NCI-H1436 treated with DMSO at 0.1 percent for 48 hours (cell line): ENCODE data around the gene CAVIN4.

Experiments used
- DNase-seq: peaks from one replicate; lab custom pipeline; 2025; lab: John Stamatoyannopoulos, UW

The CAVIN4 gene, protein sequence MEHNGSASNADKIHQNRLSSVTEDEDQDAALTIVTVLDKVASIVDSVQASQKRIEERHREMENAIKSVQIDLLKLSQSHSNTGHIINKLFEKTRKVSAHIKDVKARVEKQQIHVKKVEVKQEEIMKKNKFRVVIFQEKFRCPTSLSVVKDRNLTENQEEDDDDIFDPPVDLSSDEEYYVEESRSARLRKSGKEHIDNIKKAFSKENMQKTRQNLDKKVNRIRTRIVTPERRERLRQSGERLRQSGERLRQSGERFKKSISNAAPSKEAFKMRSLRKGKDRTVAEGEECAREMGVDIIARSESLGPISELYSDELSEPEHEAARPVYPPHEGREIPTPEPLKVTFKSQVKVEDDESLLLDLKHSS

DNA sequence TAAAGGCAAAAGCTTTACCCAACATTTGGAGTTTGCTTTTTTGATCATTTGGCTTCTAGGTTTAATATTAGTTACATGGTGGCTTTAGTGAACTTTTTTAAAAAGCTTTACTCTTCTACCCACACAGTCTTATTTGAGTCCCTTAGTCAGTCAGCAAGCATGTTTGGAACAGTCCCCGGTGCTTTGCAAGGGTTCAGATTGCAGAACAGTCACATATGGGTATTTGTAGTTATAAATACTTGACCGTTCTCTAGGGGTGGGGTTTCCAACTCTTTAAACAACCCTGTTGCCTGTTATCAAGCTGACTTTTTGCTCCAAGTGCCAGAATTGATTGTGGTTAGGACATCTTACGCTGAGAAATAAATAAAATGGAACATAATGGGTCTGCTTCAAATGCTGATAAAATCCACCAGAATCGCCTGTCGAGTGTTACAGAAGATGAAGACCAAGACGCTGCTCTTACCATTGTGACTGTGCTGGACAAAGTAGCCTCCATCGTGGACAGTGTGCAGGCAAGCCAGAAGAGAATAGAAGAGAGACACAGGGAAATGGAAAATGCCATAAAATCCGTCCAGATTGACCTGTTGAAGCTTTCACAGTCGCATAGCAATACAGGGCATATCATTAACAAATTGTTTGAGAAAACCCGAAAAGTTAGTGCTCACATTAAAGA lies at the start of gene CAVIN4:
TSS of gene CAVIN4 (plus strand) at position 304 of the 673 bp plus-strand sequence. CDS start at position 369, 65 bp downstream.
- no peak for DNase-seq

DNA sequence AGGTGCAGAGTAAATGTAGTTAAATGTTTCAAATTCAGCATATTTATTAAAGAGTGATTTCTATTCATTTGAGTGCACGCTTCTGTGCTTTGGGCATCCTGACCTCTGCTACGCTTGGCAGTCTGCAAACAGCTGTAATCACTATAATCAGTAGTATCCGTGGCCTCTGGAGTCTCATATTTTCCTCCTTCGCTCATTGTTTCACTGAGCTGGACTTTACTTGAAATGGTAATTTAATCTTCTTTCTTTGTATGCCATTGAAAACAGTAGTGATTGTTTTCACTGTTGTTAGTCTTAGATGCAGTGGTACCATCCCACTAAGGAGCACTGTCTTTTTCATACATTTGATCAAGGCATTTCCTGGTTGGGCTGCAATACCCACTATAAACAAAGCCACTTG lies 43.5 kb upstream of the CAVIN4 start:
- DNase-seq = no peak

DNA sequence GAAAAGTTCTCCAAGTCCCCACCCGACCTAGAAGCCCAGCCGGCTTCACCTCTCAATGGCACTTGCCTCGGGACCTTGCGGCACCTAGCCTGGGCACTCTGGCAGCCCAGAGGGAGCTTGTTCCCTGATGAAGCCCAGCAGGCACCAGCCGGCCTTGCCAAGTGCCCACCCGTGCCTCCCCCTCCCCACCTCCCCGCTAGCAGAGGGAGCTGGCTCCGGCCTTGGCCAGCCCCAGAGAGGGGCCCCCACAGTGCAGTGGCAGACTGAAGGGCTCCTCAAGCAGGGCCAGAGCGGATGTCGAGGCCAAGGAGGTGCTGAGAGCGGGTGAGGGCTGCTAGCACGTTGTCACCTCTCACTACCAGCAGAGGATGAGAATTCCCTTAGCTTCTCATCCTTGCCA lies 37.6 kb upstream of the CAVIN4 start:
- no peak for DNase-seq

DNA sequence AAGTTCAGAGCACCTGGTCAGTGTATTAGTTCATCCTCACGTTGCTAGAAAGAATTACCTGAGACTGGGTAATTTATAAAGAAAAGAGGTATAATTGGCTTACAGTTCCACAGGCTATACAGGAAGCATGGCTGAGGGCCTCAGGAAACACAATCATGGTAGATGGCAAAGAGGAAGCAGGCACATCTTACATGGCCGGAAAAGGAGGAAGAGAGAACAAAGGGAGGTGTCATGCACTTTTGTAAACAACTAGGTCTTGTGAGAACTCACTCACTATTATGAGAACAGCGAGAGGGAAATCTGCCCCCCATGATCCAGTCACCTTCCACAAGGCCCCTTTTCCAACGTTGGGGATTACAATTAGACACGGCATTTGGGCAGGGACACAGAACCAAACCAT lies 28.8 kb upstream of the CAVIN4 start:
- no peak for DNase-seq

DNA sequence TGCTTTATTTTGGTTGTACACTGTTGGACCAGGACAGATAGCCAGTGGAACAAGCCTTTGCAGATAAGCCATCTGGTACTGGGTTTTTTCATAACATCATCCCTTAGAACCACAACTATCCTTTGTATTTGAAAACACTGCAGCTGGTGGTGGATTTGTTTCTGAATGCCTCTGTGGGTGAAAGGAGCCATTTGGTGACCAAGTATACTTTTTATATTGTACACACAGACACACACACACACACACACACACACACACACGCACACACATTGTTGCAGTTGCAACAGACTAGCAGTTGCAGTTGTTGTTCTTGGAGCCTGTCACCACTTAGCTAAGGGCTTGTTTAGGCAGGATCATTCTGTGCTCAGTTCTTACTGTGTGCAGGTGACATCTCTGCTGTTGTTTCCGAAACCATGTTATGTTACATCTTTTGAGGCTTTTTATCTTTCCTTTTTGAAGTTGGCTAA lies 22.9 kb upstream of the CAVIN4 start:
- no peak for DNase-seq

DNA sequence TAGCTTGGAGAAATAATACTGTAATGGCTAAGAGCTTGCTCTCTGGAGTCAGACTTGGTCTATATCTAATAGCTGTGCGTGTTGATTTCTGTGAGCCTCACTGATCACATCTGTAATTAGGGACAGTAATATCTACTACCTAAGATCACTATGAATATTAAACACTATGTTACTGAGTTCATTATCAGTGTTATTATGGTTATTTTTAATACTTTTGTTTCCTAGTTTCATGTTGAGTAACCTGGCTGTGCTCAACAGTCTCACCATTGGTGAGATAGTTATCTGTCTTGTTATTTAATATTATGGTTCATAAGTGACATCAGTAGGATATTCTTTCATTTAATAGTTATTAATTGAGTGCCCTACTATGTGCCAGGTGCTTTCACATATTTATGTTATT lies 22.4 kb upstream of the CAVIN4 start:
- no peak for DNase-seq

DNA sequence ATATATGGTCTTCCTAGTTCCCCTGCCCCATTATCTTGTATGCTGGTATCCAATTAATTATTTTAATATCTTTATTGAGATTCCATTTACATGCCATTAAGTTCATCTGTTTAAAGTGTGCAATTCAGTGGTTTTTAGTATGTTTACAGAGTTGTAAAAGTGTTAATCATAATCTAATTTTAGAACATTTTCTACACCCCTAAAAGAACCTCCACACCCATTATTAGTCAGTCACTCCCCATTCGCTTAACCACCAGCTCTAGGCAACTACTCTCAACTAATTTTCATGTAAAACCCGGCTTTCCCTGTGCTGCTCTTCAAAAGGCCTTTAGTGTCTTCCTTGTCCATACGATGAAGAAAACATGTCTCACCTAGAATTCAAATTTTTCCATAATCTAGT lies 20.8 kb upstream of the CAVIN4 start:
- no peak for DNase-seq

DNA sequence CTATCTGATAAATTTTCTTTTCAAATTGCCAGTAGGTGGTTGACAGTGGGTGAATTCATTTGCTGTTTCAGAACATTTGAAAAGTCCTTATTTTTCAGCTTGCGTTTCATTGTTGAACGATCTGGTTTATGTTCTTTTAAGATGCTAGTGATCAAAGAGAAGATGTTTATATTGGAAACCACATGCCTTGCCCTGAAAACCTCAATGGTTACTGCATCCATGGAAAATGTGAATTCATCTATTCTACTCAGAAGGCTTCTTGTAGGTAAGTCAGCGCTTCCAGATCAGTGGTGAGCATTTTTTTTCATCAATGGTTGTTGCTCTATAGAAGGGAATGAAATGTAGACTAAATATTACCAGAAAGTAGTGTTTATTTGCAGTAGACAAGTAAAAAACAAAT lies 16.6 kb upstream of the CAVIN4 start:
- DNase-seq = no peak

DNA sequence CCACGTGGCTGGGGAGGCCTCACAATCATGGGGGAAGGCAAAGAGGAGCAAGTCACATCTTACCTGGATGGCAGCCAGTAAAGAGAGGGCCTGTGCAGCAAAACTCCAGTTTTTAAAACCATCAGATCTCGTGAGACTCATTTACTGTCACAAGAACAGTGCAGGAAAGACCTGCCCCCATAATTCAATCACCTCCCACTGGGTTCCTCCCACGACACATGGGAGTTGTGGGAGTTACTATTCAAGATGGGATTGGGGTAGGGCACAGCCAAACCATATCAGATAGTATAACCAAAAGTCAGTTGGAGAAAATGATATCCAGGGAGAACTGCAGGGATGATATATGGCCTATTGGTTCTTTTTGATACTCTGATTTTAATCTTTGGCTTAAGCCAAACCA lies 10.0 kb upstream of the CAVIN4 start:
- DNase-seq = no peak

DNA sequence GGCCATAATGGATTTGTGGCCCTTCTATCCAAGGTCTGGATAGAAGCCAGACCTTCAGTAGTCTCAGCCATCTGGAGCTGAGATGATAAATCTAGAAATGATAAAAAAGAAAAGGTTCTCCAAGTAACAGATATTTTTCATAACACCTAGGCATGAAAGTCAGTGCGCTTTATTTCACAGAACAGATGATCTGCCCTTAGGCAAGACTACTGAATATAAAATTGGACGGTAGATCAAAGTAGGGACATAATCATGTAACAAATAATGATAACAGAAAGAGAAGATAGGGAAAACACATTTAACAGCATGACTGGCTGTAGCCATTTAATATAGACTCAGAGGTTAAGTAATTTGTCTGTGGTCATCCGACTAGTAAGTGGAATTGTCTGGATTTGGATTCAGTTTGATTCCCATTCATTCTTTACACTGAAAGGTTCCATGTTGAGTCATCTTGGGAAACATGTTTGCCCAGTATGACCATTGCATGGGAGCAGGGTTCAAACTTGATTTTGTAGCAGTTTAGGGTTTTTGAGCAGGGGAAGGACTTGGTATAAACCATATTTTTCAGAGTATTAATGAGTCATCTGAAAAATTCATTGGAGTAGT lies 4.1 kb upstream of the CAVIN4 start:
- DNase-seq = no peak

DNA sequence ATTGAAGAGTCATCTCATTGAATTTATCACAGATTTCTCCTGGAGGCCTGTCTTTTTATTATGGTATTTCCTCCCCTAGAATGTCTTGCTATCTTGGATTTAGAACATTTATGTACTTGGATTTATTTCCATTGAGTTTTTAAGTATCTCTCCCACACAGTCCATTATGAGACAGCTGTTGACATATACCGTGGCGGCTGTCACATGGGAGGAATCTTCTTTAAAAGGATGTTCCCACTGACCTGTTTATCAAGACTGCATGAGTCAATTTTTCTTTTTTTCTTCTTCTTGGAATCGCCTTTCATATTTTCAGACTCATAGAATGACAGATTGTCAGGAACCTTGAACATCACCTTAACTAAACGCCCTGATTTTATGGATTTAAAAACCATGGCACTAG lies 2.9 kb upstream of the CAVIN4 start:
- no peak for DNase-seq

DNA sequence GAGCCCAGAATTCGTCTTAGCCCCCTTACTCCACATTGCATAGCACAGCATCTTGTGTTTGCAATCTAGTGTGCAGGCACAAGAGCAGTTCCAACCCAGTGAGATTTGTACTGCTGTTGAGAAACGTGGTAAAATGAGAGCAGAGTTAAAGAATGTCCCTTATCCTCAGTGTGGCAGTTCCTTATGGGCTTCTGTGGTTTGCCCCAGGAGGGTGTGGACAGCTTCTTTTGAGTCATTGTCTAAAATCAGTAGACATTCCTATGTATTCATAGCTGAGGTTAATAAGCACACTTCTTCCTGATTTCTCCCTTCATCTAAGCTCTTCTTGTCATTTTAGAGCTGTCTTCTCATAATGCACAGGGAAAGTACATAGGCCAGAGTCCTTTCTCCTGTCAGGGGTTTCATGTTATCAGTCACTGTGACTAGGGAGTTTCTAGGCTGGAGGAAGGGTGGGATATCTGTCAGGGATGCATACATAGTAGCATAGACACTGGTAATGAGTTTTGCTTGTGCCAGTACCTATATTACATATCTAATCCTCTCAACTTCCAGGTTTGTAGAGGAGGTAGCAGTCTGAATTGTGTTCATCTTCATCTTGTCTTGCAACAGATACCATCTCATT lies 2.0 kb upstream of the CAVIN4 start:
- DNase-seq = no peak

DNA sequence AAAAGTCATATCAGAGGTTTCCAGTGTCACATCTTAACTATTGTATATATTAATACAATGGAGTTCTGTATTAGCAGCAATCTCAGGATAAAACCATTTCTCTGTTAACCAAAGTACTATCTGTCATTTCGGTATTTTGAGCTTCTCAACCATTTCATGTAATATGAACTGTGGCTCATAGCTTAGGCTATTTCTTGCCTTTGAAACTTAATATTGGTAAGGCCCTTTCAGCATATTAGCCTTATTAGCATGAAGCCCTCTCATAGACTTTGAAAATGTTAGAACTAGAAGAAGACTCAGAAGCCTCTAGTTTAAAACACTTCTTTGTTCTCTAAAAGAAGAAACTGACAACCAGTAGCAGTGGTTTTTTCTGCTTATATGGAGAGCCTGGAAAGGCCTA lies 731 bp downstream of the CAVIN4 start:
- DNase-seq = no peak

DNA sequence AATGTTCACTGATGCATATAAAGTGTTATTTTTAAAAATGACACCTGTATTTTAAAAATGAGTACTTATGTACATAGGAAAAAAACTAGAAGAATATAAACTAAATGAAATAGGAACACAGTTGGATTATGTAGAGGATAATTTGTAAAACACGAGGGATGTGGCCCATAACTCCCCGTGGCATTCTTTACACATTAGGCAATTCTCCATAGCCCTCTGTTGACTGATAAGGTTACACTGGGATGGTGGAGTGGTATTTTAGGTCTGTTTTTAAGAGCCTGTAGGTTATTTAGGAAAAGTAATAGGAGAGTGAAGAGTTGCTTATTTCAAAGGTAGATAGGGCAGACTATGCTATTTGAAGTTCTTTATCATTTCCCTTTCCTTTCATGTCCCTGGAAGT lies 1.8 kb downstream of the CAVIN4 start:
- no peak for DNase-seq

DNA sequence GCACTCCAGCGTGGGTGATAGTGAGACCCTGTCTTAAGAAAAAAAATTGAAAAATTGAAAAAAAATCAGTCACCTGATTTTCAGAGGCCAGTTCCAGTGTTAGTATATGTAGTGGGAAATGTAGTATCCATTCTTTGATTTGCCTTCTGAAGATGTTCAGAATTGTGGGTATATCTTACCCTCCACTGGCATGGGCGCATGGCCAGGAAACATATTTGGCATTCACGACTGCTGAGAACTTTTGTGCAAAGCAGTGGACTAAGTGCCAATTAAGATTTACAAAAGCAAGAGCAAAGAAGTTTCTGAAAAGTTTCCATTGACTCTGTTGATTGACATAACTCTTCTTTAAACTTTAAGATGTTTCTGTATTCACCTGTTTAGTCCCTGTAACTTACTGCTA lies 2.4 kb downstream of the CAVIN4 start:
- no peak for DNase-seq

DNA sequence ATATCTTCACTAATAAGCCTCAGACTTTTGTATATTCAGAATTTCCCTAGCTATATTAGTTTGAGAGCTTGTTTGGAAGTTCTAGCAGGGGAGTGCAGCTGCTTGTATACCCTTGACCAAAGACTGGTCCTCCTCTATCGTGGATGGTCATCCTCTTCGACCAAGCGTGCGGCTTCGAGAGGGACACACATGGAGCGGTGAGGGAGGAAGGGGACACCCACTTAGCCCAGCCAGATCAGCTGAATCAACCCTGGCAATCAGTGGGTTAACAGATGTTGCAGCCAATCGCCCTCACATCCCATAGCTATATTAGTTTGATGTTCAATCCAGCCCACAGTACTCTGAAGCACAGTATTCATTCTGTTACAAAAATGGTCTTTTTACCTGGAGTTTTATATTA lies 3.2 kb downstream of the CAVIN4 start:
- DNase-seq = no peak

DNA sequence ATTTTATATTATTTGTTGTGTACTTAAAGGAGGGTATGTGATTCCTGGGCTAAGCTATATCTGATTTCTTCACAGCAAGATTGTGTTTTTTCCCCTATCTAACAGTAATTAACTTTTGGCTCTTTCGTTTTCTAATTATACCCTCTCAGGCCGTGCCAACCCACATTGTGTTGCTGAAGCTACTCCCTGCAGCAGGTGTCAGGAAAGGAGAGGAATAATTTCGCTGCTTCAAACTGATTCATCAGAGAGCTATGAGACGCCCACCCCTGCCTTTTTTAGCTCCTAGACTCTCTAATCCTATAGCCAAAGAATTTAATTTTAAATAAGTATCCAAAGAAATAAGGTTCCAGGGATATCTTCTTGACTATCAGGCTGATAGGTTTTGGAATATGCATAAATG lies 3.8 kb downstream of the CAVIN4 start:
- DNase-seq = no peak

DNA sequence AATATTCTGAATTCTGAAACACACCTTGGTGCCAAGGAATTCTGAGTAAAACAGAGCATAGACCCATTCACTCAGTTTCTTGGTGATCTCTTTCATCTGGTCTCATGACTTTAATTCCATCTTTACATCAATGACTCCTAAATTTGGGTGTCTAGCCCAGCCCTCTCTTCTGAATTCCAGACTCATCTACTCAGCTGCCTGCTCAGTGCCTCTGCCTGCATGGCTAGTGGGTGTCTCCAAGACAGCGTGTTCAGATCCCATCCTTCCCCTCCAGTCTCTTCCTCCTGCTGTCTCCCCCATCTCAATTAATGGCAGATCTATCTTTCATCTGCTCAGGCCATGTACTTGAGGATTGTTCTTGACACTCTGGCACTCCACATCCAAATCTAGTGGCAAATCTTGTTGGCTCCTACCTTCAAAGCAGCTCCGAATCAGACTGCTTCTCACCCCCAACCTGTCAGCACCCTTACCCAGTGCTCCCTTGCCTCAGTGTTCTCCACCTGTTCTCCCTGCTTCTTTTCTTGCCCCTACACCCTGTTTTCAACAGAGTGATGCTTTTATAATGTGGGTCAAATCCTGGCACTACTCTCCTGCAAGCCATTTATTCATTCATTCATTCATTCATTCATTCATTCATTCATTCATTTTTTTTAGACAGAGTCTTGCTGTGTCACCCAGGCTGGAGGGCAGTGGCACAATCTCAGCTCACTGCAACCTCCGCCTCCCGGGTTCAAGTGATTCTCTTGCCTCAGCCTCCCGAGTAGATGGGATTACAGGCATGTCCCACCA lies 5.3 kb downstream of the CAVIN4 start:
- DNase-seq = no peak

DNA sequence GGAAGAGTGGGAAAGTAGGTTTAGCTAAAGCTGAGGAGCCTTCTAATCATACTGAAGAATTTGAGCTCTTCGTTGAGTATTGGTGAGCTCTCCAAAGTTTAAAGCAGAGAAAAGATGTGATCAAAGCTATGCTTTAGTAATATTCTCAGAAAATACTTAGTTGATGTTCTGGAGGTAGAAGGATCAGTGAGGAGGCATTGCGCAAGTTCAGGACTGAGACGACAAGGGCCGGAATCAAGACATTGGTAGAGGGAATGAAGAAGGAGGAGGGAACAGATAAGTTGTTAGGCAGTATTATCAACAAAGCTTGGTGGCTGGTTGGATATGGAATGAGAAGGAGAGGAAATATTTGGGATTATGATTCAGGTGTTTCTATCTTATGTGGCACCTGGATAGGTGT lies 7.1 kb downstream of the CAVIN4 start:
- no peak for DNase-seq

DNA sequence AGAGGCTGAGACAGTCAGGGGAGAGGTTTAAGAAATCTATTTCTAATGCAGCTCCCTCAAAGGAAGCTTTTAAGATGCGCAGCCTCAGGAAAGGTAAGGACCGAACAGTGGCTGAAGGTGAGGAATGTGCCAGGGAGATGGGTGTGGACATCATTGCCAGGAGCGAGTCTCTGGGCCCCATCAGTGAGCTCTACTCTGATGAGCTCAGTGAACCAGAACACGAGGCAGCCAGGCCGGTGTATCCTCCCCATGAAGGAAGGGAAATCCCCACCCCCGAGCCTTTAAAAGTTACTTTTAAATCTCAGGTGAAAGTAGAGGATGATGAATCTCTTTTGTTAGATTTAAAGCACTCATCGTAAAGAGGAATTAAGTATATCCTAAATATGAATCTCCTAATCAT lies 8.2 kb downstream of the CAVIN4 start:
- no peak for DNase-seq

DNA sequence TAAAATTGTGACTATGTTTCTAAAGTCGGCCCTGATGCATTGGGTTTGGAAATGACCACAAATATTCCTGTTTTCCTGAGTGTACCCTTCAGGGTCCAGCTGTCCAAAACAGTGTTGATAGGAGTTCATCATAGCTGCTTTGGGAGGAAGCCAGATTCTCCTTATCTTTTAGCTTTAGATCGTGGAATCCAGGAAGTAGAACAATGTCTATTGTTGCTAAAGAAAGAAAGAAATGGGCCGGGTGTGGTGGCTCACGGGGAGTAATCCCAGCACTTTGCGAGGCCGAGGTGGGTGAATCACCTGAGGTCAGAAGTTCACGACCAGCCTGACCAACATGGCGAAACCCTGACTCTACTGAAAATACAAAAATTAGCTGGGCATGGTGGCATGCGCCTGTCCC lies 9.5 kb downstream of the CAVIN4 start:
- no peak for DNase-seq

DNA sequence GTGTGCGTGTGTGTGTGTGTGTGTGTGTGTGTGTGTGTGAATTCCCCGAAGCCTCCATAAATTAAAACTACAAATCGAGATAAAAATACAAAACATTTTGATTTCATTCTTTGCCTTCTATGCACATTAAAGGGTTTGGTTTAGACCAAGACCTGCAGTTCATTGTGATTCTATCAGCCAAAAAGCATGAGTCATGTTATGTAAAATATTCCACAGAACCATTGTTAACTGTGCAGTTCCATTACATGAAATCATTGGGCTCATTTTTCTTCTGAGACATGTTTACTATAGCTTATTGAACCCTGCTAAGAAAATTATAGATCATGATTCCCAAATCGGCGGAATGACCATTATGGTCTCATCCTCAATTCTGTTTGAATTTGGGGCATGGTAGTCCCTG lies 11.7 kb downstream of the CAVIN4 start:
- DNase-seq = no peak
